GM20431 (cell line): ENCODE data around the gene APIP.

ENCODE experiments used
- in situ Hi-C: fragments of 300-500 bp; cut with MseI, MboI; formaldehyde crosslinking; loops from one replicate; pipeline ENCODE4 v1.15.0; 2020; ENCODE audit warnings: low sequenced_read_pairs; ENCODE audit not compliant: unreplicated experiment

APIP gene

DNA sequence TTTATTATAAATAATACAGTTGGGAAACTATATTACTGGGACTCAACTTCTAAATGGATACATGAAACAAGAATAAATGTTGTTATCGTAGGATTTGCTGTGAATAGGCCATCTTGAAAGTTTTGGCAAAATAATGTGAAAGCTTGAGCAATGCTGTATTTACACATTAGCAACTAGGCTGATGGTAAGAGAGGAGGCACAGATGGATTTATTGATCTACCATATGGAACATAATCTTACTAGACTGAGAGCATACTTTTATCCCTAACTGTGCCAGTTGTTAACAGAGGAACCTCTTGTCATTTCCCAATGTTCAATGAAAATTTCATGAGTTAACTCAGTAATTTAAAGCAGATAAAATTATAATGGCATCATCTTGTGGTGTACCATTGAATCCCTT lies 22.8 kb downstream of the APIP start:
- in situ Hi-C loops, result loop anchor here (10.0 kb wide), 1 partner anchor 309 kb away; no protein-coding TSS in a partner anchor

- in situ Hi-C loops, result loop anchor here (10.0 kb wide), 1 partner anchor 307 kb away; no protein-coding TSS in a partner anchor
Measured at GRCh38 chr11:34891611-34892010, 24.6 kb downstream of the APIP start.

GRCh38 chr11:34890812-34891211 lies 25.4 kb downstream of the APIP start:
- in situ Hi-C loops, result loop anchor here (10.0 kb wide), 1 partner anchor 306 kb away; no protein-coding TSS in a partner anchor

GRCh38 chr11:34890089-34890488 lies 26.1 kb downstream of the APIP start:
- in situ Hi-C loops, result loop anchor here (10.0 kb wide), 1 partner anchor 305 kb away; no protein-coding TSS in a partner anchor

DNA sequence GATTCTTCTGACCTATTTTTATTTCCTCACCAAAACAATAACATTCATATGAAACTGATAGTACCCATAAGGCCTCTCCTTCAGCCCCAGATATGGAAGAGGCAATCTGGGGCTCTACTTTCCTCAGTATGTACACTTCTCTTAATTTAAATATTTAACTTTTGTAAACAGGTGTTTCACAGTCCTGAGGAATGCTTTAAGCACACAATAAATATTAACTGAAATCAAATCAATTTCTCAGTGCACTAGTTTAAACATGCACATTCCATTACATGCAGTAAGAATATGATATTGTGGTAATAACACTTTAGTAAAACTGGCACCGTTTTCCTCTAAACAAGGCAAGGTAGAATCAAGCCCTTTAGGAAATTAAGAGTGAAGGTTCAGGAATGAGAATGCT lies 28.9 kb downstream of the APIP start:
- in situ Hi-C loops, result no loop called here

GRCh38 chr11:34886609-34887008 lies 29.6 kb downstream of the APIP start:
- in situ Hi-C loops, result no loop called here

- in situ Hi-C loops, result no loop called here
Measured at GRCh38 chr11:34881900-34882299, 34.3 kb downstream of the APIP start.

- in situ Hi-C loops, result no loop called here
Measured at GRCh38 chr11:34877375-34877975, 38.7 kb downstream of the APIP start.

DNA sequence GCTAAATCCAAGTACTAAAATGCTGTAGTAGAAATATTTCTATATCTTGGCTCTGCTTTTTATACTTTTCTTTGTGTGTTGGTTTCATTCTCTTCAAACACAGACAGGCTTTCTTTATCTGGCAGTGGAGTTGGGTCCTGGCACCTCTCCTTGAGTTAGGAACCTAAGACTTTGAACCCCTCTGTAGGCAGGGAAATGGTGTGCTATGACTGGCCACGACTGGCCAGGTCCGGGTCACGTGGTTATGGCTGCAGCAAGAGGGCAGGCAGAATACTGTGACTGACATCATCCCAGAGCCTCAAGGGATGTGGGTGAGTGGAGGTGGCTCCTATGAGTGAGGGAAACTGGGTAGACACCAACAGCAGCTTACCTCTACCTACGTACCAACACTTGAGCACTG lies 42.0 kb downstream of the APIP start:
- in situ Hi-C loops, result no loop called here

DNA sequence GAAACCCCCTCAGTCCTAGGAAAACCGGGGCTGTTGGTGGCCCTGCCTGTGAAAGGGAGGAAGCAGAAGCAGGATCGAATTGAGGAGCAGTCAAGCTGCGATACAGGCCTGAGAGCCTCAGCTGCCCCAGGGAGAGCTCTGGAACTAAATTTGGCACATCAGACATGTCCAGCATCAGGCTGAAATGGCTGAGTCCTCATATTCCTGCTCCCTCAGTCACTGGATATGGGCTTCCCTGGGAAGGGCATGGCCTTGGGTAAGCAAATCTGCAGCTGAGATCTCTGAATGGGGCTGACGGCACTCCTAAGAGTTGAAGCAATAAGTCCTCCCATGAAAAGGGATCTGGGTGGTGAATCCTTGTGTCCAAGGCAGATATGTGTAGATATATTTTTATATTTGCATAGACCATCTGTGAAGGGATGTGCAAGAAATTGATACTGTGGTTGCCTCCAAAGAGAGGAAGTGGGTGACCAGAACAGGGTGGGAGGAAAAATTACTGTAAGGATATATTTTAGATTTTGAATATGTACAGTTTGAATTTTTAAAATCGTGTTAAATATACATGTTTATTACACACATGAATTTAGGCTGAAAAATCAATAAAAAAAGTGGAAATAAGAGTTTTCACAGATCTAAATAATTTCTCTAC lies 45.5 kb downstream of the APIP start:
- in situ Hi-C loops, result no loop called here

DNA sequence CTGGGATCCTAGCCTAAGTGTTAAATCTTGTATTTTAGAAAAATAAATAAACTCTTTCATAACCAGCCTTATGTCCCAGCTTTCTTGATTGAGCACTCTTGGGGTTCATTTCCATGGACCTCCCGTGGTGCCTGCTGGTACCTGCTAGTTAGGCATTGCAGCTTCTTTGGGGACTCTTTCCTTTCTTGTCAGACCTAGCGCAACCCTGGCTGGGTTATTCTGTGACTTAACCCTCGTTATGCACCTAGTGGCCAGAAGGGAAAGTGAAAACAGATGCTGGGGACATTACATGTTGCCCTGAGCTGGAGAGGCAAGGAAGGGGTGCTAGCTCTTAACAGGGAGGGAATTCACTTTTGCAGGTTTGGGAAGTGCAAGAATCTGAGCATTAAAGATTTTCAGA lies 46.8 kb downstream of the APIP start:
- in situ Hi-C loops, result no loop called here

GRCh38 chr11:34866375-34866774 lies 49.8 kb downstream of the APIP start:
- in situ Hi-C loops, result no loop called here

GRCh38 chr11:34865261-34865660 lies 50.9 kb downstream of the APIP start:
- in situ Hi-C loops, result no loop called here

DNA sequence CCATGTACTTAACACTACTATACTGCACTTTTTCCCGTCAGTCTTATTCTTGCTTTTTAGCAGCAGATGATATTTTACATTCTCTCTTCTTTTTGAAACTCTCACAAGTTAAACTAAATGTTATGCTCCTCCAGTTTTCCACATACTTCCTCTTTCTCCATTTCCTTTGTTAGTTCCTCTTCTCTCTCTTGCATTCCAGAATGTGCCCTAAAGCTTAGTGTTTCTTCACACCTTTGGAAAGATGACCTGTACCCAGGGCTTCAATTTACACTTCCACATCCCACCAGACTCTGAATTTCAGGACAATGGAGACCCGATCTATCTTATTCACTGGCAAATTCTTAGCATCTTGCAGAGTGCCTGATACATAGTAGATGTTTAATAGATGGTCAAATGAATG lies 51.8 kb downstream of the APIP start:
- in situ Hi-C loops, result no loop called here

GRCh38 chr11:34863048-34863447 lies 53.1 kb downstream of the APIP start:
- in situ Hi-C loops, result no loop called here

GRCh38 chr11:34860518-34860917 lies 55.7 kb downstream of the APIP start:
- in situ Hi-C loops, result no loop called here

- in situ Hi-C loops, result no loop called here
Measured at GRCh38 chr11:34860034-34860433, 56.1 kb downstream of the APIP start.

GRCh38 chr11:34859496-34859895 lies 56.7 kb downstream of the APIP start:
- in situ Hi-C loops, result no loop called here

GRCh38 chr11:34857463-34857862 lies 58.7 kb downstream of the APIP start:
- in situ Hi-C loops, result no loop called here

DNA sequence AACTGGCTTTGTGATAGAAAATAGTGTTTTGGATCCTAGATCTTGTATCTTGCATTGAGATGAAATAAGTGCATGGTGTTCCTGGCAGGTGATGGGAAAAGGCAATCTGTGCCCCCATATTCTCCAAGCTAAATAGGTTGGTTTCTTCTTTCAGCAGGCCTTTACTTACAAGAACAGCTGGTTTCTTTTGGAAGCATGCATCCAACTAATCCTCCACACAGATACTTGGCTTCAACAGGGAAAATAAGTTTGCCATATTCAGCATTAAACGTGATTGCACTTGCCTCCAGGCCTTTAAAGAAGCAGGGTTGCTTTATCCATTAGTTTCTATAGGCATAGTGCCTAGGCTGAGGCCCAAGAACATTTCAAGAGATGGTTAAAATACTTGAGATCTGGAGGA lies 59.9 kb downstream of the APIP start:
- in situ Hi-C loops, result no loop called here

- in situ Hi-C loops, result no loop called here
Measured at GRCh38 chr11:34855754-34856095, 60.5 kb downstream of the APIP start.
